ENCODE data around the gene NUDT14. TPM values are rescaled to one million over a fixed set of nuclear protein-coding genes. Genes with fewer than 3 reads are reported as not detected.

NUDT14 gene
- total and polyA plus RNA-seq, 2 of the 4 experiments (the other 2 are of a cell fraction) = 5.6 to 9.3 TPM

DNA sequence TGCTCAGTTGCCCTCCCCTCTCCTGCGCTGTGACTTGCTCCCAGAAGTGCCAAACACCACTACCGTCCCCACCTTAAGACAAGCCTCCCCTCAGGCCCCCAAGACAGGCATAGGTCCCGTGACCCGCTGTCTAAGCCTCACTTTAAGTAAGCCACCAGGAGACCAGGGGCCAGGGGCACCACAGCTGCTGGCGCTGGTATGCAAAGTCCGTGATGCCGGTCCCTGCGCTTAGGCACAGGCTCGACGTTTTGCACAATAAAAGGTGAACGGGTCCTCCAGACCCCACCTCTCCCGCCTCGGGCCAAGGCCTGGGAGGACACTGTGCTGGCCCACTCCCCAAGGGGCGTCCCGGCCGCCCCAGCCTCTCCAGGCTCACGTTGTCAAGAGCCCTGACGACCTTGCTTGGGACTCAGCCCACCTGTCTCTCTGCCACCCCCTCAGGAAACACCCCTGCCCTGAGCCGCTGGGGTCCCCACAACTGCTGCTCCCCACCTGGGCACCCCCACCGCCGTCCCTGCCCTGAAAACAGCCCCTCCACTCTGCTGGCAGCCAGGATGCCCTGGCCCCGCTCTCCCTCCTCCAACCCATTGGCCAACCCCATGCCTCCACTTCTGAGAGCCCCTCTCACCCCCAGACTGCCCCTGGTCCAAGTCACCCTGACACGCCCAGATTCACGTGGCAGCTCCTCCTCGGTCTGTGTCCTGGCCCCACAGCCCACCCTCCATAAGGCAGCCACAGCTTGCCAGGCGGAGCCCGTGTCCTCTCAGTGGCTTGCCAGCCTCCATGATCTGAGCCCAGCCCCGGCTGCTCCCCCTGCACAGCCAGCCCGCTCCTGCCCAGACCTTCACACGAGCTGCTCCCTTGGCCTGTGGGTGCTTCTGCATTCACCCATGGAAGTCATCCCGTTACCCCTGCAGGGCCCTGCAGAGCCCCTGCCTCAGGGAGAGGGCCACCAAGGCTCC is 24.4 kb downstream of the NUDT14 start:
- H2BK20ac ChIP-seq (ENCODE audit: low read depth, low read length) = no peak overlapping the region
- no peak overlapping the region for H3K18ac ChIP-seq (ENCODE audit: low read depth, low read length)
- no TSS peak for BruUV-seq (replicated peaks)
- no peaks in the 10 kb centered on the region for H3K4me1 ChIP-seq (ENCODE audit: control insufficient read depth, insufficient read depth, low read length)
- DNase-seq (no peak), ATAC-seq (ENCODE audit: low read depth) (no peak)
- H3K27me3 ChIP-seq (ENCODE audit: control insufficient read depth, insufficient read depth, low read length) = peaks cover 8% of the 10 kb centered on the region; the same call in 1 of the 2 replicates
- no peak overlapping the region for H3K4me3 ChIP-seq (ENCODE audit: insufficient read depth, low read depth, low read length)
- no peak overlapping the region for H2BK120ac ChIP-seq (ENCODE audit: low read depth, low read length)
- H3K79me1 ChIP-seq (ENCODE audit: low read depth in 1 of 2, low read length in 2 of 2) = no peaks in the 10 kb centered on the region
- H3K9ac ChIP-seq (ENCODE audit: low read depth, low read length) = no peak overlapping the region
- no peak overlapping the region for H3K4ac ChIP-seq (ENCODE audit: low read depth, low read length)
- no peak overlapping the region for H3K4me2 ChIP-seq (ENCODE audit: low read depth, low read length)
- H4K20me1 ChIP-seq (ENCODE audit: insufficient read depth, low read length) = no peaks in the 10 kb centered on the region
- H4K91ac ChIP-seq (ENCODE audit: insufficient read depth, low read depth, low read length) = no peak overlapping the region
- no peaks in the 10 kb centered on the region for H3K9me1 ChIP-seq (ENCODE audit: insufficient read depth, low read length)
- no peaks in the 10 kb centered on the region for H3K9me3 ChIP-seq (ENCODE audit: control insufficient read depth, insufficient read depth, low read length)
- H2AK5ac ChIP-seq (ENCODE audit: low read depth, low read length) = no peak overlapping the region
- H3K14ac ChIP-seq (replicated peaks; ENCODE audit: low read depth, low read length) = no peak overlapping the region
- H2BK15ac ChIP-seq (ENCODE audit: low read depth, low read length) = no peak overlapping the region
- no peak overlapping the region for H2AFZ ChIP-seq (replicated peaks; ENCODE audit: low read length, poor library complexity)
- dilution Hi-C loops (cut with HindIII; ENCODE audit: low sequenced_read_pairs, unreplicated experiment) (no loop called here), intact Hi-C loops (cut with micrococcal nuclease) (no loop called here), in situ Hi-C loops (cut with MboI; ENCODE audit: low sequenced_read_pairs) (no loop called here)
- ChIA-PET POLR2A (ENCODE audit: unreplicated experiment) (no interaction called here), CTCF (no interaction called here)
- H4K5ac ChIP-seq (ENCODE audit: low read depth, low read length) = no peak overlapping the region
- no peak overlapping the region for H2BK5ac ChIP-seq (ENCODE audit: low read depth, low read length, poor library complexity, severe bottlenecking)
- H3K23ac ChIP-seq (ENCODE audit: low read depth, low read length) = no peak overlapping the region
- H4K8ac ChIP-seq (ENCODE audit: low read depth in 2 of 2, low read length in 2 of 2) = no peak overlapping the region
- H3K27ac ChIP-seq (ENCODE audit: insufficient read depth, low read length) = no peak overlapping the region
- H3K36me3 ChIP-seq (ENCODE audit: control insufficient read depth, insufficient read depth, low read length) = no peaks in the 10 kb centered on the region
- no peak overlapping the region for H3K56ac ChIP-seq (ENCODE audit: extremely low read depth, insufficient read depth, low read length)
- no peak overlapping the region for H2AK9ac ChIP-seq (replicated peaks; ENCODE audit: low read depth, low read length, poor library complexity)
- 55% methylated on average over 12 of the region's 31 CpGs; no CpG with 5 or more reads in 1 of the 2 experiments for WGBS, 2 experiments (ENCODE audit: extremely low coverage in 2 of 2, insufficient read length in 1 of 2)
- TF ChIP-seq FOS (IDR thresholded peaks at IDR 0.05; ENCODE audit: low read depth, low read length) (no peak), RAD21 (IDR thresholded peaks at IDR 0.05; ENCODE audit: low read length) (no peak), MAZ (IDR thresholded peaks at IDR 0.05; ENCODE audit: borderline replicate concordance, low read depth, low read length) (no peak), CEBPB (IDR thresholded peaks at IDR 0.05; ENCODE audit: low read depth, low read length) (no peak), CTCF (conservative IDR thresholded peaks at IDR 0.05; ENCODE audit: low read depth, low read length) (no peak), SMC3 (IDR thresholded peaks at IDR 0.05; ENCODE audit: low read depth, low read length) (no peak), NFE2L2 (IDR thresholded peaks at IDR 0.05; ENCODE audit: low read depth, low read length) (no peak), MXI1 (IDR thresholded peaks at IDR 0.05; ENCODE audit: borderline replicate concordance, low read depth, low read length) (no peak), CHD1 (IDR thresholded peaks at IDR 0.05; ENCODE audit: low read depth, low read length) (no peak), BHLHE40 (IDR thresholded peaks at IDR 0.05; ENCODE audit: low read depth, low read length) (no peak), RCOR1 (IDR thresholded peaks at IDR 0.05; ENCODE audit: insufficient replicate concordance, low read length) (no peak), MAFK (IDR thresholded peaks at IDR 0.05; ENCODE audit: low read depth, low read length) (no peak), POLR2A (IDR thresholded peaks at IDR 0.05; ENCODE audit: low read depth, low read length) (no peak)
- TF ChIP-seq, protein P1, sequence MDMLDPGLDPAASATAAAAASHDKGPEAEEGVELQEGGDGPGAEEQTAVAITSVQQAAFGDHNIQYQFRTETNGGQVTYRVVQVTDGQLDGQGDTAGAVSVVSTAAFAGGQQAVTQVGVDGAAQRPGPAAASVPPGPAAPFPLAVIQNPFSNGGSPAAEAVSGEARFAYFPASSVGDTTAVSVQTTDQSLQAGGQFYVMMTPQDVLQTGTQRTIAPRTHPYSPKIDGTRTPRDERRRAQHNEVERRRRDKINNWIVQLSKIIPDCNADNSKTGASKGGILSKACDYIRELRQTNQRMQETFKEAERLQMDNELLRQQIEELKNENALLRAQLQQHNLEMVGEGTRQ (IDR thresholded peaks at IDR 0.05; ENCODE audit: low read depth, low read length) = no peak
- TF ChIP-seq, protein P2, sequence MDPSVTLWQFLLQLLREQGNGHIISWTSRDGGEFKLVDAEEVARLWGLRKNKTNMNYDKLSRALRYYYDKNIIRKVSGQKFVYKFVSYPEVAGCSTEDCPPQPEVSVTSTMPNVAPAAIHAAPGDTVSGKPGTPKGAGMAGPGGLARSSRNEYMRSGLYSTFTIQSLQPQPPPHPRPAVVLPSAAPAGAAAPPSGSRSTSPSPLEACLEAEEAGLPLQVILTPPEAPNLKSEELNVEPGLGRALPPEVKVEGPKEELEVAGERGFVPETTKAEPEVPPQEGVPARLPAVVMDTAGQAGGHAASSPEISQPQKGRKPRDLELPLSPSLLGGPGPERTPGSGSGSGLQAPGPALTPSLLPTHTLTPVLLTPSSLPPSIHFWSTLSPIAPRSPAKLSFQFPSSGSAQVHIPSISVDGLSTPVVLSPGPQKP (IDR thresholded peaks at IDR 0.05; ENCODE audit: borderline replicate concordance, low read depth, low read length) = no peak
